Central memory CD8-positive, alpha-beta T cell (primary cell): ENCODE results near the gene ELOB.

ENCODE experiments used
- ATAC-seq: fragments of 150-1000 bp; cut with Tn5 transposase; replicated peaks from 2 replicates; pipeline ENCODE4 v1.10.0; 2022; ENCODE audit warnings: mild to moderate bottlenecking, moderate FRiP score, moderate number of reproducible peaks; ENCODE audit not compliant: poor library complexity, severe bottlenecking; ENCODE audit errors: extremely low read depth
- DNase-seq, 2 donors: peaks; one replicate each; pipeline ENCODE4 v3.0.0; 2021; ENCODE audit warnings: low spot score in 2 of 2
- H3K27ac Mint-ChIP-seq: one replicate; pipeline ENCODE4 v1.8.0; 2022; ENCODE audit warnings: low read depth, mild to moderate bottlenecking, moderate library complexity, mixed read lengths
- H3K27me3 Mint-ChIP-seq: one replicate; pipeline ENCODE4 v1.8.0; 2022; ENCODE audit warnings: mixed read lengths
- H3K36me3 Mint-ChIP-seq: one replicate; pipeline ENCODE4 v1.8.0; 2022; ENCODE audit warnings: mild to moderate bottlenecking, moderate library complexity, mixed read lengths; ENCODE audit not compliant: insufficient read depth
- H3K4me1 Mint-ChIP-seq: one replicate; pipeline ENCODE4 v1.8.0; 2022; ENCODE audit warnings: mixed read lengths
- H3K4me3 Mint-ChIP-seq: one replicate; pipeline ENCODE4 v1.8.0; 2022; ENCODE audit warnings: mild to moderate bottlenecking, moderate library complexity, mixed read lengths
- H3K9me3 Mint-ChIP-seq: one replicate; pipeline ENCODE4 v1.8.0; 2022; ENCODE audit warnings: mixed read lengths

Gene ELOB

DNA sequence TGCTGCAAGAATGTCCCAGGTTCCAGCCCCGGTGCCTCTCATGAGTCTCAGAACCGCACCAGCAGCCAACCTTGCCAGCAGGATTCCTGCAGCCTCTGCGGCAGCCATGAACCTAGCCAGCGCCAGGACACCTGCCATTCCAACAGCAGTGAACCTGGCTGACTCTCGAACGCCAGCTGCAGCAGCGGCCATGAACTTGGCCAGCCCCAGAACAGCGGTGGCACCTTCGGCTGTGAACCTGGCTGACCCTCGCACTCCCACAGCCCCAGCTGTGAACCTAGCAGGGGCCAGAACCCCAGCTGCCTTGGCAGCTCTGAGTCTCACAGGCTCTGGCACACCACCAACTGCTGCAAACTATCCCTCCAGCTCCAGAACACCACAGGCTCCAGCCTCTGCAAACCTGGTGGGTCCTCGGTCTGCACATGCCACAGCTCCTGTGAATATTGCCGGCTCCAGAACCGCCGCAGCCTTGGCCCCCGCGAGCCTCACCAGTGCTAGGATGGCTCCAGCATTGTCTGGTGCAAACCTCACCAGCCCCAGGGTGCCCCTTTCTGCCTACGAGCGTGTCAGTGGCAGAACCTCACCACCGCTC is 9.8 kb downstream of the ELOB start:
- Mint-ChIP-seq H3K9me3 (no peaks in the 10 kb centered on the region), H3K4me1 (peaks cover 44% of the 10 kb centered on the region), H3K36me3 (peaks cover 98% of the 10 kb centered on the region), H3K27me3 (no peaks in the 10 kb centered on the region), H3K4me3 (no peak overlapping the region), H3K27ac (peak overlapping the region; percentile 94)
- DNase-seq (no peak), ATAC-seq (no peak)

- Mint-ChIP-seq H3K36me3 (peaks cover 98% of the 10 kb centered on the region), H3K4me1 (peaks cover 44% of the 10 kb centered on the region), H3K27ac (peak overlapping the region; percentile 94), H3K9me3 (no peaks in the 10 kb centered on the region), H3K27me3 (no peaks in the 10 kb centered on the region), H3K4me3 (peak overlapping the region; percentile 64)
- ATAC-seq (no peak), DNase-seq (no peak)
Measured at GRCh38 chr16:2766430-2767139, 10.5 kb downstream of the ELOB start.

GRCh38 chr16:2765462-2766404 is 11.3 kb downstream of the ELOB start:
- peaks cover 53% of the 10 kb centered on the region for H3K4me1 Mint-ChIP-seq
- peaks cover 98% of the 10 kb centered on the region for H3K36me3 Mint-ChIP-seq
- no peaks in the 10 kb centered on the region for H3K9me3 Mint-ChIP-seq
- DNase-seq (no peak), ATAC-seq (no peak)
- no peaks in the 10 kb centered on the region for H3K27me3 Mint-ChIP-seq
- peak overlapping the region; percentile 94 for H3K27ac Mint-ChIP-seq
- peak overlapping the region; percentile 50 for H3K4me3 Mint-ChIP-seq

GRCh38 chr16:2764718-2765117 is 12.4 kb downstream of the ELOB start:
- no peak for DNase-seq
- H3K27ac Mint-ChIP-seq, result peak overlapping the region; percentile 94
- peaks cover 98% of the 10 kb centered on the region for H3K36me3 Mint-ChIP-seq
- no peak for ATAC-seq
- H3K27me3 Mint-ChIP-seq, result no peaks in the 10 kb centered on the region
- H3K4me1 Mint-ChIP-seq, result peaks cover 57% of the 10 kb centered on the region
- H3K9me3 Mint-ChIP-seq, result no peaks in the 10 kb centered on the region
- H3K4me3 Mint-ChIP-seq, result no peak overlapping the region

DNA sequence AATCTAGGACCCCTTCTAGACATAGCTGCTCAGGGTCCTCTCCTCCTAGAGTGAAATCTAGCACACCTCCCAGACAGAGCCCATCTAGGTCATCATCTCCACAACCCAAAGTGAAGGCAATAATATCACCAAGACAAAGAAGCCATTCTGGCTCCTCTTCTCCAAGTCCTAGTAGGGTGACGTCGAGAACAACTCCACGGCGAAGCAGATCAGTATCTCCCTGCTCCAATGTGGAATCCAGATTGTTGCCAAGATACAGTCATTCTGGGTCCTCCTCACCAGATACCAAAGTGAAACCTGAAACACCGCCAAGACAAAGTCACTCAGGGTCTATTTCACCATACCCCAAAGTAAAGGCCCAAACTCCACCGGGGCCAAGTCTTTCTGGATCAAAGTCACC is 13.9 kb downstream of the ELOB start:
- Mint-ChIP-seq H3K9me3 (no peaks in the 10 kb centered on the region), H3K27me3 (no peaks in the 10 kb centered on the region), H3K4me1 (peaks cover 57% of the 10 kb centered on the region), H3K27ac (no peak overlapping the region), H3K36me3 (peaks cover 99% of the 10 kb centered on the region), H3K4me3 (peak overlapping the region; percentile 5)
- no peak for DNase-seq
- no peak for ATAC-seq

DNA sequence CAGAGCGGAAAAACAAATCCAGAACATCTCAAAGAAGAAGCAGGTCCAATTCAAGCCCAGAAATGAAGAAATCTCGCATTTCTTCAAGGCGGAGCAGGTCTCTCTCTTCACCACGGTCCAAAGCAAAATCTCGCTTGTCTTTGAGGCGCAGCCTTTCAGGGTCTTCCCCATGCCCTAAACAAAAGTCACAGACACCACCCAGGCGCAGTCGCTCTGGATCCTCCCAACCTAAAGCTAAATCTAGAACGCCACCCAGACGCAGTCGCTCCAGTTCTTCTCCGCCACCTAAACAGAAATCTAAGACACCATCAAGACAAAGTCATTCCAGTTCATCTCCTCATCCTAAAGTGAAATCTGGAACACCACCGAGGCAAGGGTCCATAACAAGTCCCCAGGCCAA is 14.4 kb downstream of the ELOB start:
- ATAC-seq, result no peak
- H3K4me1 Mint-ChIP-seq, result peaks cover 56% of the 10 kb centered on the region
- H3K4me3 Mint-ChIP-seq, result peak overlapping the region; percentile 5
- peak overlapping the region; percentile 42 for H3K27ac Mint-ChIP-seq
- DNase-seq, result no peak
- H3K36me3 Mint-ChIP-seq, result peaks cover 99% of the 10 kb centered on the region
- no peaks in the 10 kb centered on the region for H3K27me3 Mint-ChIP-seq
- no peaks in the 10 kb centered on the region for H3K9me3 Mint-ChIP-seq

- no peak for DNase-seq
- Mint-ChIP-seq H3K4me3 (peak overlapping the region; percentile 5), H3K4me1 (peaks cover 61% of the 10 kb centered on the region), H3K27ac (peak overlapping the region; percentile 42), H3K36me3 (peaks cover 97% of the 10 kb centered on the region), H3K9me3 (no peaks in the 10 kb centered on the region), H3K27me3 (no peaks in the 10 kb centered on the region)
- no peak for ATAC-seq
Measured at GRCh38 chr16:2761886-2762583, 15.0 kb downstream of the ELOB start.

DNA sequence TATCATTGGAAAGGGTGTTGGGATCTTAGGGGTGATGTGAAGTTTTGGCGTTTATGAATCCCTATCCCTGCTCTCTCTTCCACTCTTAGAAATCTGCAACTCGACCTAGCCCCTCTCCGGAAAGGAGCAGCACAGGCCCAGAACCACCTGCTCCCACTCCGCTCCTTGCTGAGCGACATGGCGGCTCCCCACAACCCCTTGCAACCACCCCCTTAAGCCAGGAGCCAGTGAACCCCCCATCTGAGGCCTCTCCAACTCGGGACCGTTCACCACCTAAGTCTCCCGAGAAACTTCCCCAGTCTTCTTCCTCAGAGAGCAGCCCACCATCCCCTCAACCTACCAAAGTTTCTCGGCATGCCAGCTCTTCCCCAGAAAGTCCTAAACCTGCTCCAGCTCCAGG is 15.6 kb downstream of the ELOB start:
- peaks cover 63% of the 10 kb centered on the region for H3K4me1 Mint-ChIP-seq
- H3K4me3 Mint-ChIP-seq, result no peak overlapping the region
- peak overlapping the region; percentile 42 for H3K27ac Mint-ChIP-seq
- no peak for ATAC-seq
- no peaks in the 10 kb centered on the region for H3K9me3 Mint-ChIP-seq
- H3K36me3 Mint-ChIP-seq, result peaks cover 97% of the 10 kb centered on the region
- H3K27me3 Mint-ChIP-seq, result no peaks in the 10 kb centered on the region
- DNase-seq, result no peak

GRCh38 chr16:2757344-2757743 is 19.7 kb downstream of the ELOB start:
- Mint-ChIP-seq H3K4me3 (no peak overlapping the region), H3K36me3 (peaks cover 82% of the 10 kb centered on the region), H3K27me3 (no peaks in the 10 kb centered on the region), H3K9me3 (no peaks in the 10 kb centered on the region), H3K27ac (no peak overlapping the region), H3K4me1 (peaks cover 75% of the 10 kb centered on the region)
- no peak for DNase-seq
- no peak for ATAC-seq

GRCh38 chr16:2756288-2757015 is 20.6 kb downstream of the ELOB start:
- Mint-ChIP-seq H3K4me3 (peak overlapping the region; percentile 9), H3K4me1 (peaks cover 75% of the 10 kb centered on the region), H3K9me3 (peaks cover under 1% of the 10 kb centered on the region), H3K27me3 (no peaks in the 10 kb centered on the region), H3K36me3 (peaks cover 81% of the 10 kb centered on the region), H3K27ac (peak overlapping the region; percentile 92)
- ATAC-seq, result no peak
- no peak for DNase-seq

DNA sequence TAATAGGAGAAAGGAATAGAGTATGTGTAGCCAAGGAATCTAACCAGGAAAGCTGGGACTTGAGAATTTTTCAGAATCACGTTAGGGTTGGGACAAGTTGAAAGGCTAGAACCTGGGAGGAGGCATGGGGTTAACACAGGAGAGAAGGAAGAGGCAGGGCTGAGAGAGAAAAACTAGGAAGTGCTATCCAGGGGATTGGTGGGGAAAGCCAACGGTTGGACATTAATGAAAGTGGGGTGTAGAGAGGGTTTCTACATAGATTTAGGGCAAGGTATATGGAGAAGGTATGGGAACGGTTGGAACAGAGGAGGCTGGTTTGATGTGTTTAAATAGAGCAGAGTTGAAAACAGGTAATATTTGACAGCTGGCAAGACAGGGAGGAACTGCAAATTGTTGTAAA is 21.9 kb downstream of the ELOB start:
- H3K27me3 Mint-ChIP-seq, result no peaks in the 10 kb centered on the region
- ATAC-seq, result no peak
- DNase-seq, result no peak
- H3K4me1 Mint-ChIP-seq, result peaks cover 67% of the 10 kb centered on the region
- peaks cover 5% of the 10 kb centered on the region for H3K9me3 Mint-ChIP-seq
- peak overlapping the region; percentile 92 for H3K27ac Mint-ChIP-seq
- peak overlapping the region; percentile 93 for H3K4me3 Mint-ChIP-seq
- peaks cover 73% of the 10 kb centered on the region for H3K36me3 Mint-ChIP-seq

GRCh38 chr16:2753733-2754020 is 23.4 kb downstream of the ELOB start:
- DNase-seq, result no peak
- ATAC-seq, result no peak
- Mint-ChIP-seq H3K27me3 (no peaks in the 10 kb centered on the region), H3K9me3 (peaks cover 5% of the 10 kb centered on the region), H3K4me3 (peak overlapping the region; percentile 93), H3K4me1 (peaks cover 59% of the 10 kb centered on the region), H3K27ac (peak overlapping the region; percentile 92), H3K36me3 (peaks cover 59% of the 10 kb centered on the region)
